ENCODE results near the gene EIF2A. TPM values are rescaled to one million over a fixed set of nuclear protein-coding genes. Genes with fewer than 3 reads are reported as not detected.

The EIF2A gene
- total and polyA plus RNA-seq, 2 donors (not counting 1 experiment from before 2014, with no cell fraction given), result 128 to 167 TPM

GRCh38 chr3:150556792-150557191 is 10.2 kb downstream of the EIF2A start:
- Histone ChIP-seq H3K4me1 (ENCODE audit: control insufficient read depth, extremely low read depth, insufficient read depth, low read length) (no peaks in the 10 kb centered on the region), H3K4me3 (replicated peaks in 1 of 4; ENCODE audit: control extremely low read depth in 1 of 4, insufficient read depth in 1 of 4, low read depth in 3 of 4, low read length in 4 of 4) (no peak overlapping the region), H3K9ac (ENCODE audit: insufficient read depth, low read length) (no peak overlapping the region), H3K36me3 (ENCODE audit: control insufficient read depth, insufficient read depth, low read length) (peaks cover 1% of the 10 kb centered on the region), H3K9me3 (ENCODE audit: control insufficient read depth, insufficient read depth, low read depth, low read length) (no peaks in the 10 kb centered on the region), H2AFZ (ENCODE audit: low read length) (no peak overlapping the region), H3K27me3 (ENCODE audit: control insufficient read depth, insufficient read depth, low read length) (no peaks in the 10 kb centered on the region), H3K79me2 (ENCODE audit: control insufficient read depth, insufficient read depth, low read length) (peaks cover 14% of the 10 kb centered on the region), H3K4me2 (ENCODE audit: extremely low read depth, insufficient read depth, low read length) (no peak overlapping the region), H4K20me1 (ENCODE audit: control insufficient read depth, extremely low read depth, insufficient read depth, low read length) (no peaks in the 10 kb centered on the region), H3K27ac (ENCODE audit: insufficient read depth, low read length) (no peak overlapping the region)
- no peak for DNase-seq (ENCODE audit: low read depth in 2 of 2)
- no peak for TF ChIP-seq EZH2 (IDR thresholded peaks at IDR 0.05; ENCODE audit: low read length, missing control alignments)
- no peak for TF ChIP-seq CTCF (conservative IDR thresholded peaks at IDR 0.05 in 1 of 2, IDR thresholded peaks at IDR 0.05 in 1 of 2; ENCODE audit: low read depth in 1 of 2, low read length in 2 of 2)

GRCh38 chr3:150557725-150558124 is 11.1 kb downstream of the EIF2A start:
- H3K36me3 ChIP-seq (ENCODE audit: control insufficient read depth, insufficient read depth, low read length), result peaks cover 1% of the 10 kb centered on the region
- H3K27me3 ChIP-seq (ENCODE audit: control insufficient read depth, insufficient read depth, low read length), result no peaks in the 10 kb centered on the region
- H3K4me2 ChIP-seq (ENCODE audit: extremely low read depth, insufficient read depth, low read length), result no peak overlapping the region
- no peak overlapping the region for H3K27ac ChIP-seq (ENCODE audit: insufficient read depth, low read length)
- TF ChIP-seq CTCF (conservative IDR thresholded peaks at IDR 0.05 in 1 of 2, IDR thresholded peaks at IDR 0.05 in 1 of 2; ENCODE audit: low read depth in 1 of 2, low read length in 2 of 2) (no peak), EZH2 (IDR thresholded peaks at IDR 0.05; ENCODE audit: low read length, missing control alignments) (no peak)
- H3K4me3 ChIP-seq (replicated peaks in 1 of 4; ENCODE audit: control extremely low read depth in 1 of 4, insufficient read depth in 1 of 4, low read depth in 3 of 4, low read length in 4 of 4), result no peak overlapping the region
- no peaks in the 10 kb centered on the region for H3K4me1 ChIP-seq (ENCODE audit: control insufficient read depth, extremely low read depth, insufficient read depth, low read length)
- no peaks in the 10 kb centered on the region for H3K9me3 ChIP-seq (ENCODE audit: control insufficient read depth, insufficient read depth, low read depth, low read length)
- DNase-seq (ENCODE audit: low read depth in 2 of 2), result no peak
- peaks cover 14% of the 10 kb centered on the region for H3K79me2 ChIP-seq (ENCODE audit: control insufficient read depth, insufficient read depth, low read length)
- no peaks in the 10 kb centered on the region for H4K20me1 ChIP-seq (ENCODE audit: control insufficient read depth, extremely low read depth, insufficient read depth, low read length)
- H3K9ac ChIP-seq (ENCODE audit: insufficient read depth, low read length), result no peak overlapping the region
- H2AFZ ChIP-seq (ENCODE audit: low read length), result no peak overlapping the region

GRCh38 chr3:150564243-150564642 is 17.7 kb downstream of the EIF2A start:
- H3K4me3 ChIP-seq (replicated peaks in 1 of 4; ENCODE audit: control extremely low read depth in 1 of 4, insufficient read depth in 1 of 4, low read depth in 3 of 4, low read length in 4 of 4), result no peak overlapping the region
- no peak overlapping the region for H2AFZ ChIP-seq (ENCODE audit: low read length)
- no peak overlapping the region for H3K4me2 ChIP-seq (ENCODE audit: extremely low read depth, insufficient read depth, low read length)
- TF ChIP-seq EZH2 (IDR thresholded peaks at IDR 0.05; ENCODE audit: low read length, missing control alignments) (no peak), CTCF (conservative IDR thresholded peaks at IDR 0.05 in 1 of 2, IDR thresholded peaks at IDR 0.05 in 1 of 2; ENCODE audit: low read depth in 1 of 2, low read length in 2 of 2) (no peak)
- no peaks in the 10 kb centered on the region for H3K27me3 ChIP-seq (ENCODE audit: control insufficient read depth, insufficient read depth, low read length)
- H3K79me2 ChIP-seq (ENCODE audit: control insufficient read depth, insufficient read depth, low read length), result no peaks in the 10 kb centered on the region
- H3K27ac ChIP-seq (ENCODE audit: insufficient read depth, low read length), result no peak overlapping the region
- no peak for DNase-seq (ENCODE audit: low read depth in 2 of 2)
- H4K20me1 ChIP-seq (ENCODE audit: control insufficient read depth, extremely low read depth, insufficient read depth, low read length), result no peaks in the 10 kb centered on the region
- no peaks in the 10 kb centered on the region for H3K4me1 ChIP-seq (ENCODE audit: control insufficient read depth, extremely low read depth, insufficient read depth, low read length)
- H3K9ac ChIP-seq (ENCODE audit: insufficient read depth, low read length), result no peak overlapping the region
- H3K36me3 ChIP-seq (ENCODE audit: control insufficient read depth, insufficient read depth, low read length), result peaks cover 4% of the 10 kb centered on the region
- no peaks in the 10 kb centered on the region for H3K9me3 ChIP-seq (ENCODE audit: control insufficient read depth, insufficient read depth, low read depth, low read length)
